Endothelial cell of umbilical vein (primary cell): ENCODE results near the gene PHACTR1.

ENCODE experiments used
- EZH2 ChIP-seq: IDR thresholded peaks from 2 replicates; pipeline ENCODE4 v1.6.1; 2012; ENCODE audit warnings: borderline replicate concordance, low read depth, mild to moderate bottlenecking, moderate library complexity, low read length, inconsistent platforms; ENCODE audit not compliant: severe bottlenecking
- JUN ChIP-seq: IDR thresholded peaks from 2 replicates; pipeline ENCODE4 v1.6.1; 2011; ENCODE audit warnings: borderline replicate concordance, low read depth; ENCODE audit not compliant: insufficient read length, insufficient read depth
- MYC ChIP-seq: IDR thresholded peaks from one replicate; pipeline ENCODE4 v1.6.1; 2011; ENCODE audit warnings: mild to moderate bottlenecking, low read depth, low read length
- POLR2A ChIP-seq: IDR thresholded peaks from 2 replicates; pipeline ENCODE4 v1.6.1; 2012; ENCODE audit warnings: low read depth, mild to moderate bottlenecking, control low read depth, low read length
- POLR2AphosphoS5 ChIP-seq: IDR thresholded peaks from 2 replicates; pipeline ENCODE4 v1.6.1; 2012; ENCODE audit warnings: low read depth, mild to moderate bottlenecking, control low read depth, low read length, moderate library complexity; ENCODE audit not compliant: insufficient read depth
- TF ChIP-seq, protein P1 (sequence below), 2 donors: IDR thresholded peaks; 1 replicate in 1 of 2; 2 replicates in 1 of 2; pipeline ENCODE4 v1.5.1; 2011; ENCODE audit warnings: low read length in 2 of 2, mild to moderate bottlenecking in 2 of 2, moderate library complexity in 2 of 2, control low read depth in 1 of 2, inconsistent platforms in 1 of 2, low read depth in 1 of 2; ENCODE audit not compliant: insufficient read depth in 1 of 2; ENCODE audit errors: extremely low read depth in 1 of 2
- TF ChIP-seq, protein P2 (sequence below): IDR thresholded peaks from 2 replicates; pipeline ENCODE4 v1.6.1; 2011; ENCODE audit not compliant: insufficient read depth, insufficient read length

DNA sequence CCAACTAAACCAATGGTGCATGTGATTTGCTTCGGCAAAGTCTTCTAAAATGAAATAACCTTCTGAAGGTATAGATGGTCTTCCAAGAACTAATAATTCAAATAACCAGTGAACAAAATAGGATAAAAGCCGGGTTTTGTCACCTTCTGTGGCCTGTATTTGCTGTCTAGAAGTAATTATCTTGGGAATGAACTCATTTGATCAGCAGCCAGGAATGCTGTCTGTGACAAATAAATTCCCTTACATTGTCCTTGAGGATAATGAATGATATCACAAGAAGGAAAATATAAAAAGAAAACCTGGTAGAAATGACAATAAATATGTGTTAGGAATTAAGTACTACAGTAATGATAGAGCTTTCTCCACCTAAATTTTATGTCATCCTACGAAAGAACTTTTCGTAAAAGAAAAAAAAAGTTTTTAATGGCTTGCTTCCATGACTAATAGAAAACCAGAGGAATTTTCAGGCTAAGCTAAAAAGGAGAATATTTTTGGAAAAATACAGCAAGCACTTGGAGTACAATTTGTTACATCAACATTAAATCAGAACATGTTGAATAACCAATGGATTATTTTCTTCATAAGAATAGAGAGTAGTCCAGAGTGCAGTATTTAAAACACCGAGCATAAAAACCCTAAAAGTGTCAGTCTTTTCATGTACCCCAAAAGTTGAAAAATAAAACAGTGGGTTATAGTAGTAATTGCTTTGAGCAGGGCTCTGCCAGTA lies 364.1 kb downstream of the PHACTR1 start:
- TF ChIP-seq, protein P1, sequence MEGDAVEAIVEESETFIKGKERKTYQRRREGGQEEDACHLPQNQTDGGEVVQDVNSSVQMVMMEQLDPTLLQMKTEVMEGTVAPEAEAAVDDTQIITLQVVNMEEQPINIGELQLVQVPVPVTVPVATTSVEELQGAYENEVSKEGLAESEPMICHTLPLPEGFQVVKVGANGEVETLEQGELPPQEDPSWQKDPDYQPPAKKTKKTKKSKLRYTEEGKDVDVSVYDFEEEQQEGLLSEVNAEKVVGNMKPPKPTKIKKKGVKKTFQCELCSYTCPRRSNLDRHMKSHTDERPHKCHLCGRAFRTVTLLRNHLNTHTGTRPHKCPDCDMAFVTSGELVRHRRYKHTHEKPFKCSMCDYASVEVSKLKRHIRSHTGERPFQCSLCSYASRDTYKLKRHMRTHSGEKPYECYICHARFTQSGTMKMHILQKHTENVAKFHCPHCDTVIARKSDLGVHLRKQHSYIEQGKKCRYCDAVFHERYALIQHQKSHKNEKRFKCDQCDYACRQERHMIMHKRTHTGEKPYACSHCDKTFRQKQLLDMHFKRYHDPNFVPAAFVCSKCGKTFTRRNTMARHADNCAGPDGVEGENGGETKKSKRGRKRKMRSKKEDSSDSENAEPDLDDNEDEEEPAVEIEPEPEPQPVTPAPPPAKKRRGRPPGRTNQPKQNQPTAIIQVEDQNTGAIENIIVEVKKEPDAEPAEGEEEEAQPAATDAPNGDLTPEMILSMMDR (IDR thresholded peaks at IDR 0.05; ENCODE audit: extremely low read depth in 1 of 2, insufficient read depth in 1 of 2, low read depth in 1 of 2, low read length in 2 of 2), result no peak
- TF ChIP-seq JUN, result no peak
- TF ChIP-seq POLR2AphosphoS5, result no peak
- TF ChIP-seq POLR2A, result no peak
- TF ChIP-seq EZH2, result no peak
- TF ChIP-seq, protein P2, sequence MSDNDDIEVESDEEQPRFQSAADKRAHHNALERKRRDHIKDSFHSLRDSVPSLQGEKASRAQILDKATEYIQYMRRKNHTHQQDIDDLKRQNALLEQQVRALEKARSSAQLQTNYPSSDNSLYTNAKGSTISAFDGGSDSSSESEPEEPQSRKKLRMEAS, result no peak
- TF ChIP-seq MYC, result no peak
